Endothelial cell of umbilical vein (primary cell): ENCODE results near the gene TRIM50. TPM values are rescaled to one million over a fixed set of nuclear protein-coding genes. Genes with fewer than 3 reads are reported as not detected.

Experiments
- BruUV-seq: library from RNA; stranded (reverse); fragments of 400-500 nt; replicated peaks from 2 replicates; lab custom pipeline; 2021; lab: Mats Ljungman, UMichigan
- CTCF ChIA-PET: fragments of 300-600, 350-600 bp; sonication (Branson Sonifier 250); formaldehyde crosslinking; loops from one replicate; lab custom pipeline; 2021; ENCODE audit warnings: antibody characterized with exemption, inconsistent platforms; lab: Charles Lee
- POLR2A ChIA-PET: fragments of 300-600, 350-600 bp; sonication (Branson Sonifier 250); formaldehyde crosslinking; loops from one replicate; lab custom pipeline; 2021; ENCODE audit warnings: antibody characterized with exemption, inconsistent platforms; lab: Charles Lee
- DNase-seq: peaks from one replicate; pipeline ENCODE4 v3.0.0-alpha.2; 2011; ENCODE audit warnings: low read depth, low spot score
- FAIRE-seq: peaks from 2 replicates; lab custom pipeline; 2011; peaks lifted over from hg19 to GRCh38; lab: Jason Lieb, UNC
- H2AFZ ChIP-seq: 2 replicates; pipeline ENCODE4 v1.6.0; 2012; ENCODE audit warnings: low read depth, low read length, control low read depth, inconsistent platforms
- H3K27ac ChIP-seq: 2 replicates; pipeline ENCODE4 v1.5.1; 2011; ENCODE audit warnings: low read depth, mild to moderate bottlenecking, control low read depth, low read length, moderate library complexity; ENCODE audit not compliant: insufficient read depth
- H3K27me3 ChIP-seq, 2 experiments: 2 replicates each; pipeline versions ENCODE4 v1.6.0 to v1.6.1; 2011; ENCODE audit warnings: low read length in 2 of 2, mixed read lengths in 1 of 2; ENCODE audit not compliant: control insufficient read depth in 2 of 2, insufficient read depth in 2 of 2
- H3K36me3 ChIP-seq, 2 experiments: 2 replicates in 1 of 2; 3 replicates in 1 of 2; pipeline ENCODE4 v1.5.1; 2011; ENCODE audit warnings: low read length in 2 of 2, mild to moderate bottlenecking in 1 of 2, moderate library complexity in 1 of 2; ENCODE audit not compliant: control insufficient read depth in 2 of 2, insufficient read depth in 2 of 2; ENCODE audit errors: extremely low read depth in 1 of 2
- H3K4me1 ChIP-seq: 3 replicates; pipeline ENCODE4 v1.5.1; 2011; ENCODE audit warnings: mild to moderate bottlenecking, low read length; ENCODE audit not compliant: control insufficient read depth, insufficient read depth; ENCODE audit errors: extremely low read depth
- H3K4me2 ChIP-seq: 2 replicates; pipeline ENCODE4 v1.6.1; 2011; ENCODE audit warnings: low read length, control low read depth, mixed read lengths; ENCODE audit not compliant: insufficient read depth
- H3K4me3 ChIP-seq, 3 experiments: fragments of 200-600 bp in 1 of 3; sonication (generic), shearing (Covaris generic) in 1 of 3; replicated peaks in 1 of 3; 2 replicates each; pipeline ENCODE4 v1.5.1; 2011 to 2016; ENCODE audit warnings: control low read depth in 3 of 3, low read length in 3 of 3, mild to moderate bottlenecking in 2 of 3, inconsistent platforms in 1 of 3, low read depth in 1 of 3, moderate library complexity in 1 of 3; ENCODE audit not compliant: insufficient read depth in 1 of 3
- H3K79me2 ChIP-seq: 2 replicates; pipeline ENCODE4 v1.6.0; 2012; ENCODE audit warnings: low read length, inconsistent platforms; ENCODE audit not compliant: control insufficient read depth, insufficient read depth
- H3K9ac ChIP-seq: replicated peaks from 2 replicates; pipeline ENCODE3; 2011; ENCODE audit warnings: low read length, control low read depth; ENCODE audit not compliant: insufficient read depth; ENCODE audit errors: extremely low read depth
- H3K9me1 ChIP-seq: replicated peaks from 3 replicates; pipeline ENCODE4 v1.6.0; 2011; ENCODE audit warnings: mild to moderate bottlenecking, low read length; ENCODE audit not compliant: control insufficient read depth, insufficient read depth; ENCODE audit errors: extremely low read depth
- H3K9me3 ChIP-seq: replicated peaks from 2 replicates; pipeline ENCODE4 v1.5.1; 2012; ENCODE audit warnings: low read length, inconsistent platforms; ENCODE audit not compliant: control insufficient read depth, insufficient read depth
- H4K20me1 ChIP-seq: replicated peaks from 2 replicates; pipeline ENCODE3; 2011; ENCODE audit warnings: mild to moderate bottlenecking, low read length; ENCODE audit not compliant: control insufficient read depth, insufficient read depth; ENCODE audit errors: extremely low read depth
- EZH2 ChIP-seq: IDR thresholded peaks from 2 replicates; pipeline ENCODE4 v1.6.1; 2012; ENCODE audit warnings: borderline replicate concordance, low read depth, mild to moderate bottlenecking, moderate library complexity, low read length, inconsistent platforms; ENCODE audit not compliant: severe bottlenecking
- FOS ChIP-seq: IDR thresholded peaks from 2 replicates; pipeline ENCODE4 v1.6.1; 2011; ENCODE audit warnings: mild to moderate bottlenecking, low read length, moderate library complexity, borderline replicate concordance; ENCODE audit not compliant: insufficient read depth
- GATA2 ChIP-seq: IDR thresholded peaks from 2 replicates; pipeline ENCODE4 v1.7.0; 2011; ENCODE audit warnings: low read depth, mild to moderate bottlenecking, moderate library complexity, mixed read lengths, low read length; ENCODE audit not compliant: insufficient read length, insufficient read depth
- JUN ChIP-seq: IDR thresholded peaks from 2 replicates; pipeline ENCODE4 v1.6.1; 2011; ENCODE audit warnings: borderline replicate concordance, low read depth; ENCODE audit not compliant: insufficient read length, insufficient read depth
- MAX ChIP-seq: IDR thresholded peaks from 2 replicates; pipeline ENCODE4 v1.6.1; 2011; ENCODE audit not compliant: insufficient read depth, insufficient read length
- MYC ChIP-seq: IDR thresholded peaks from one replicate; pipeline ENCODE4 v1.6.1; 2011; ENCODE audit warnings: mild to moderate bottlenecking, low read depth, low read length
- POLR2A ChIP-seq: IDR thresholded peaks from 2 replicates; pipeline ENCODE4 v1.6.1; 2012; ENCODE audit warnings: low read depth, mild to moderate bottlenecking, control low read depth, low read length
- POLR2AphosphoS5 ChIP-seq: IDR thresholded peaks from 2 replicates; pipeline ENCODE4 v1.6.1; 2012; ENCODE audit warnings: low read depth, mild to moderate bottlenecking, control low read depth, low read length, moderate library complexity; ENCODE audit not compliant: insufficient read depth
- dilution Hi-C: fragments of 300-500 bp; cut with MboI; formaldehyde crosslinking; loops from one replicate; pipeline ENCODE4 v1.15.0; 2019; ENCODE audit warnings: low sequenced_read_pairs; ENCODE audit not compliant: extremely low pct_ligation_motif_present
- intact Hi-C: fragments of 100-400 bp; cut with micrococcal nuclease; formaldehyde crosslinking; loops from one replicate; pipeline ENCODE4 v1.10.0; 2022
- polyA plus RNA-seq, 4 experiments: library from polyadenylated mRNA; depleted of rRNA in 3 of 4; stranded (reverse) in 3 of 4; unstranded in 1 of 4; fragments of >200 nt; gene quantifications; 2 replicates each; pipeline versions ENCODE4 v1.2.1 to v1.2.3, GENCODE V29; 2011 to 2012; ENCODE audit warnings: missing spikeins in 1 of 4
- total RNA-seq: library from RNA; stranded (reverse); gene quantifications from 2 replicates; pipeline ENCODE4 v1.2.3, GENCODE V29; 2021
- TF ChIP-seq, protein P1 (sequence below), 2 donors: IDR thresholded peaks; 1 replicate in 1 of 2; 2 replicates in 1 of 2; pipeline ENCODE4 v1.5.1; 2011; ENCODE audit warnings: low read length in 2 of 2, mild to moderate bottlenecking in 2 of 2, moderate library complexity in 2 of 2, control low read depth in 1 of 2, inconsistent platforms in 1 of 2, low read depth in 1 of 2; ENCODE audit not compliant: insufficient read depth in 1 of 2; ENCODE audit errors: extremely low read depth in 1 of 2

Gene TRIM50
- total and polyA plus RNA-seq, 2 donors (not counting 3 experiments of a cell fraction or from before 2014, with no cell fraction given) = not detected

GRCh38 chr7:73349763-73350162 lies 21.9 kb upstream of the TRIM50 start:
- Histone ChIP-seq H4K20me1 (no peaks in the 10 kb centered on the region), H3K4me2 (no peak overlapping the region), H3K36me3 (no peaks in the 10 kb centered on the region), H3K79me2 (no peaks in the 10 kb centered on the region), H3K9ac (no peak overlapping the region), H3K27me3 (peaks cover 2 to 3% of the 10 kb centered on the region in 2 experiments), H3K4me1 (peaks cover 11% of the 10 kb centered on the region), H2AFZ (no peak overlapping the region), H3K4me3 (no peak overlapping the region), H3K9me1 (no peaks in the 10 kb centered on the region), H3K27ac (no peak overlapping the region), H3K9me3 (no peaks in the 10 kb centered on the region)
- intact Hi-C loops (no loop called here), dilution Hi-C loops (no loop called here)
- CTCF ChIA-PET = no interaction called here
- TF ChIP-seq FOS (no peak), MYC (no peak), POLR2AphosphoS5 (no peak), EZH2 (no peak)
- BruUV-seq = no TSS peak
- FAIRE-seq = no peak
- DNase-seq = no peak
- POLR2A ChIA-PET = no interaction called here

GRCh38 chr7:73345951-73346350 lies 18.1 kb upstream of the TRIM50 start:
- no TSS peak for BruUV-seq
- H3K9ac ChIP-seq = no peak overlapping the region
- no peak overlapping the region for H3K27ac ChIP-seq
- FAIRE-seq = no peak
- dilution Hi-C loops = no loop called here
- H3K36me3 ChIP-seq = no peaks in the 10 kb centered on the region
- no peaks in the 10 kb centered on the region for H3K9me1 ChIP-seq
- TF ChIP-seq EZH2 = no peak
- no peak for TF ChIP-seq GATA2
- TF ChIP-seq MYC = no peak
- no peak for TF ChIP-seq POLR2A
- TF ChIP-seq, protein P1, sequence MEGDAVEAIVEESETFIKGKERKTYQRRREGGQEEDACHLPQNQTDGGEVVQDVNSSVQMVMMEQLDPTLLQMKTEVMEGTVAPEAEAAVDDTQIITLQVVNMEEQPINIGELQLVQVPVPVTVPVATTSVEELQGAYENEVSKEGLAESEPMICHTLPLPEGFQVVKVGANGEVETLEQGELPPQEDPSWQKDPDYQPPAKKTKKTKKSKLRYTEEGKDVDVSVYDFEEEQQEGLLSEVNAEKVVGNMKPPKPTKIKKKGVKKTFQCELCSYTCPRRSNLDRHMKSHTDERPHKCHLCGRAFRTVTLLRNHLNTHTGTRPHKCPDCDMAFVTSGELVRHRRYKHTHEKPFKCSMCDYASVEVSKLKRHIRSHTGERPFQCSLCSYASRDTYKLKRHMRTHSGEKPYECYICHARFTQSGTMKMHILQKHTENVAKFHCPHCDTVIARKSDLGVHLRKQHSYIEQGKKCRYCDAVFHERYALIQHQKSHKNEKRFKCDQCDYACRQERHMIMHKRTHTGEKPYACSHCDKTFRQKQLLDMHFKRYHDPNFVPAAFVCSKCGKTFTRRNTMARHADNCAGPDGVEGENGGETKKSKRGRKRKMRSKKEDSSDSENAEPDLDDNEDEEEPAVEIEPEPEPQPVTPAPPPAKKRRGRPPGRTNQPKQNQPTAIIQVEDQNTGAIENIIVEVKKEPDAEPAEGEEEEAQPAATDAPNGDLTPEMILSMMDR (IDR thresholded peaks at IDR 0.05; ENCODE audit: extremely low read depth in 1 of 2, insufficient read depth in 1 of 2, low read depth in 1 of 2, low read length in 2 of 2) = no peak
- no peak for TF ChIP-seq JUN
- no peak for TF ChIP-seq POLR2AphosphoS5
- no peak for TF ChIP-seq FOS
- TF ChIP-seq MAX = no peak
- no peak for DNase-seq
- H4K20me1 ChIP-seq = no peaks in the 10 kb centered on the region
- H3K4me2 ChIP-seq = no peak overlapping the region
- ChIA-PET POLR2A (no interaction called here), CTCF (interaction anchor here (1.0 kb wide), 1 partner anchor 9 kb away, joined by 3 read pairs; no protein-coding TSS in a partner anchor)
- intact Hi-C loops = no loop called here
- no peaks in the 10 kb centered on the region for H3K79me2 ChIP-seq
- H3K4me3 ChIP-seq = no peak overlapping the region
- H3K4me1 ChIP-seq = no peaks in the 10 kb centered on the region
- no peaks in the 10 kb centered on the region for H3K9me3 ChIP-seq
- H3K27me3 ChIP-seq = peaks cover 2 to 4% of the 10 kb centered on the region in 2 experiments
- H2AFZ ChIP-seq = no peak overlapping the region
